Measurements from ENCODE around the gene XG. TPM values are rescaled to one million over a fixed set of nuclear protein-coding genes. Genes with fewer than 3 reads are reported as not detected.

XG gene
- total RNA-seq, 3 donors from 2014 or later (not counting 1 experiment from before 2014, with no cell fraction given): 0.85 TPM; not detected in 2

- H3K9me3 ChIP-seq (ENCODE audit: control insufficient read depth, insufficient read depth, low read length): no peaks in the 10 kb centered on the region
- WGBS (ENCODE audit: insufficient coverage): 26% methylated on average over 13 of the region's 15 CpGs
- no peak for TF ChIP-seq CTCF (IDR thresholded peaks at IDR 0.05)
- Mint-ChIP-seq H3K27me3 (ENCODE audit: low read depth in 2 of 2) (no peaks in the 10 kb centered on the region), H3K9me3 (no peaks in the 10 kb centered on the region), H3K36me3 (no peaks in the 10 kb centered on the region), H3K27ac (peak overlapping the region; percentile 85 to 87), H3K4me1 (peaks cover 61 to 62% of the 10 kb centered on the region in 2 donors), H3K4me3 (peak overlapping the region; percentile 68)
- no peaks in the 10 kb centered on the region for H3K27me3 ChIP-seq (ENCODE audit: control insufficient read depth, insufficient read depth, low read length)
- DNase-seq (peak in 1 of 2 donors; percentile 73), ATAC-seq (peak; percentile 52 to 59 (median 55))
- intact Hi-C loops (cut with micrococcal nuclease): no loop called here
- H3K36me3 ChIP-seq (ENCODE audit: control insufficient read depth, insufficient read depth, low read length): peaks cover 28% of the 10 kb centered on the region
- peak overlapping the region; percentile 66 for H3K27ac ChIP-seq (ENCODE audit: low read length)
- no peak overlapping the region for H3K4me3 ChIP-seq (ENCODE audit: low read length)
- H3K4me1 ChIP-seq (ENCODE audit: control insufficient read depth, insufficient read depth, low read length): peaks cover 65% of the 10 kb centered on the region
Measured at GRCh38 chrX:2710041-2710840, 41.6 kb upstream of the XG start.

- ATAC-seq (no peak), DNase-seq (no peak)
- no peaks in the 10 kb centered on the region for H3K9me3 ChIP-seq (ENCODE audit: control insufficient read depth, insufficient read depth, low read length)
- peaks cover 28% of the 10 kb centered on the region for H3K36me3 ChIP-seq (ENCODE audit: control insufficient read depth, insufficient read depth, low read length)
- H3K27me3 ChIP-seq (ENCODE audit: control insufficient read depth, insufficient read depth, low read length): no peaks in the 10 kb centered on the region
- Mint-ChIP-seq H3K4me3 (no peak overlapping the region), H3K9me3 (no peaks in the 10 kb centered on the region), H3K27me3 (ENCODE audit: low read depth in 2 of 2) (no peaks in the 10 kb centered on the region), H3K36me3 (no peaks in the 10 kb centered on the region), H3K4me1 (peaks cover 64% of the 10 kb centered on the region in 2 donors), H3K27ac (peak overlapping the region in 1 of 2 donors; percentile 27)
- intact Hi-C loops (cut with micrococcal nuclease): no loop called here
- no peak for TF ChIP-seq CTCF (IDR thresholded peaks at IDR 0.05)
- WGBS (ENCODE audit: insufficient coverage): 100% methylated on average over 1 of the region's 2 CpGs
- H3K27ac ChIP-seq (ENCODE audit: low read length): no peak overlapping the region
- H3K4me1 ChIP-seq (ENCODE audit: control insufficient read depth, insufficient read depth, low read length): peaks cover 56% of the 10 kb centered on the region
- no peak overlapping the region for H3K4me3 ChIP-seq (ENCODE audit: low read length)
Measured at GRCh38 chrX:2711441-2711840, 40.4 kb upstream of the XG start.

- H3K36me3 Mint-ChIP-seq: no peaks in the 10 kb centered on the region
- 90% methylated on average over 9 of the region's 9 CpGs for WGBS (ENCODE audit: insufficient coverage)
Measured at GRCh38 chrX:2712428-2712827, 39.4 kb upstream of the XG start.

More at GRCh38 chrX:2712428-2712827, 39.4 kb upstream of the XG start:
- H3K4me3 ChIP-seq (ENCODE audit: low read length): no peak overlapping the region
- no peaks in the 10 kb centered on the region for H3K9me3 Mint-ChIP-seq
- H3K4me1 ChIP-seq (ENCODE audit: control insufficient read depth, insufficient read depth, low read length): peaks cover 47% of the 10 kb centered on the region
- DNase-seq: no peak
- TF ChIP-seq CTCF (IDR thresholded peaks at IDR 0.05): no peak
- H3K9me3 ChIP-seq (ENCODE audit: control insufficient read depth, insufficient read depth, low read length): no peaks in the 10 kb centered on the region
- H3K27me3 ChIP-seq (ENCODE audit: control insufficient read depth, insufficient read depth, low read length): no peaks in the 10 kb centered on the region
- H3K4me3 Mint-ChIP-seq: no peak overlapping the region
- peaks cover 31% of the 10 kb centered on the region for H3K36me3 ChIP-seq (ENCODE audit: control insufficient read depth, insufficient read depth, low read length)
- no peak overlapping the region for H3K27ac Mint-ChIP-seq
- no peaks in the 10 kb centered on the region for H3K27me3 Mint-ChIP-seq (ENCODE audit: low read depth in 2 of 2)
- intact Hi-C loops (cut with micrococcal nuclease): no loop called here
- no peak overlapping the region for H3K27ac ChIP-seq (ENCODE audit: low read length)
- H3K4me1 Mint-ChIP-seq: peaks cover 58 to 63% of the 10 kb centered on the region in 2 donors
- ATAC-seq: no peak

All from natural killer cell (primary cell).